ENCODE results near the gene DENND2D. TPM values are rescaled to one million over a fixed set of nuclear protein-coding genes. Genes with fewer than 3 reads are reported as not detected.
A peak's percentile ranks its signal among the peaks of the same experiment; 100 is the strongest.

Gene DENND2D
- total and polyA plus RNA-seq, 9 of the 15 experiments (the other 6 are each of a cell fraction or from before 2014, with no cell fraction given), result 0.08 to 0.44 (median 0.13) TPM; not detected in 6

- TF ChIP-seq, protein P1, sequence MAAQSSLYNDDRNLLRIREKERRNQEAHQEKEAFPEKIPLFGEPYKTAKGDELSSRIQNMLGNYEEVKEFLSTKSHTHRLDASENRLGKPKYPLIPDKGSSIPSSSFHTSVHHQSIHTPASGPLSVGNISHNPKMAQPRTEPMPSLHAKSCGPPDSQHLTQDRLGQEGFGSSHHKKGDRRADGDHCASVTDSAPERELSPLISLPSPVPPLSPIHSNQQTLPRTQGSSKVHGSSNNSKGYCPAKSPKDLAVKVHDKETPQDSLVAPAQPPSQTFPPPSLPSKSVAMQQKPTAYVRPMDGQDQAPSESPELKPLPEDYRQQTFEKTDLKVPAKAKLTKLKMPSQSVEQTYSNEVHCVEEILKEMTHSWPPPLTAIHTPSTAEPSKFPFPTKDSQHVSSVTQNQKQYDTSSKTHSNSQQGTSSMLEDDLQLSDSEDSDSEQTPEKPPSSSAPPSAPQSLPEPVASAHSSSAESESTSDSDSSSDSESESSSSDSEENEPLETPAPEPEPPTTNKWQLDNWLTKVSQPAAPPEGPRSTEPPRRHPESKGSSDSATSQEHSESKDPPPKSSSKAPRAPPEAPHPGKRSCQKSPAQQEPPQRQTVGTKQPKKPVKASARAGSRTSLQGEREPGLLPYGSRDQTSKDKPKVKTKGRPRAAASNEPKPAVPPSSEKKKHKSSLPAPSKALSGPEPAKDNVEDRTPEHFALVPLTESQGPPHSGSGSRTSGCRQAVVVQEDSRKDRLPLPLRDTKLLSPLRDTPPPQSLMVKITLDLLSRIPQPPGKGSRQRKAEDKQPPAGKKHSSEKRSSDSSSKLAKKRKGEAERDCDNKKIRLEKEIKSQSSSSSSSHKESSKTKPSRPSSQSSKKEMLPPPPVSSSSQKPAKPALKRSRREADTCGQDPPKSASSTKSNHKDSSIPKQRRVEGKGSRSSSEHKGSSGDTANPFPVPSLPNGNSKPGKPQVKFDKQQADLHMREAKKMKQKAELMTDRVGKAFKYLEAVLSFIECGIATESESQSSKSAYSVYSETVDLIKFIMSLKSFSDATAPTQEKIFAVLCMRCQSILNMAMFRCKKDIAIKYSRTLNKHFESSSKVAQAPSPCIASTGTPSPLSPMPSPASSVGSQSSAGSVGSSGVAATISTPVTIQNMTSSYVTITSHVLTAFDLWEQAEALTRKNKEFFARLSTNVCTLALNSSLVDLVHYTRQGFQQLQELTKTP (IDR thresholded peaks at IDR 0.05; ENCODE audit: low read depth in 1 of 2, partially characterized antibody in 2 of 2), result peak; percentile 48 to 66
- TF ChIP-seq GATAD2B (IDR thresholded peaks at IDR 0.05; ENCODE audit: borderline replicate concordance), result peak; percentile 53; the same call in 1 of the 2 replicates
- TF ChIP-seq NEUROD1 (IDR thresholded peaks at IDR 0.05; ENCODE audit: borderline replicate concordance, low read depth, low read length, partially characterized antibody), result peak; percentile 75
- TF ChIP-seq, protein P2, sequence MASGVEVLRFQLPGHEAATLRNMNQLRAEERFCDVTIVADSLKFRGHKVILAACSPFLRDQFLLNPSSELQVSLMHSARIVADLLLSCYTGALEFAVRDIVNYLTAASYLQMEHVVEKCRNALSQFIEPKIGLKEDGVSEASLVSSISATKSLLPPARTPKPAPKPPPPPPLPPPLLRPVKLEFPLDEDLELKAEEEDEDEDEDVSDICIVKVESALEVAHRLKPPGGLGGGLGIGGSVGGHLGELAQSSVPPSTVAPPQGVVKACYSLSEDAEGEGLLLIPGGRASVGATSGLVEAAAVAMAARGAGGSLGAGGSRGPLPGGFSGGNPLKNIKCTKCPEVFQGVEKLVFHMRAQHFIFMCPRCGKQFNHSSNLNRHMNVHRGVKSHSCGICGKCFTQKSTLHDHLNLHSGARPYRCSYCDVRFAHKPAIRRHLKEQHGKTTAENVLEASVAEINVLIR (CRISPR knock-in tag; IDR thresholded peaks at IDR 0.05), result peak; percentile 61; the same call in 1 of the 2 replicates
- TF ChIP-seq, protein P3, sequence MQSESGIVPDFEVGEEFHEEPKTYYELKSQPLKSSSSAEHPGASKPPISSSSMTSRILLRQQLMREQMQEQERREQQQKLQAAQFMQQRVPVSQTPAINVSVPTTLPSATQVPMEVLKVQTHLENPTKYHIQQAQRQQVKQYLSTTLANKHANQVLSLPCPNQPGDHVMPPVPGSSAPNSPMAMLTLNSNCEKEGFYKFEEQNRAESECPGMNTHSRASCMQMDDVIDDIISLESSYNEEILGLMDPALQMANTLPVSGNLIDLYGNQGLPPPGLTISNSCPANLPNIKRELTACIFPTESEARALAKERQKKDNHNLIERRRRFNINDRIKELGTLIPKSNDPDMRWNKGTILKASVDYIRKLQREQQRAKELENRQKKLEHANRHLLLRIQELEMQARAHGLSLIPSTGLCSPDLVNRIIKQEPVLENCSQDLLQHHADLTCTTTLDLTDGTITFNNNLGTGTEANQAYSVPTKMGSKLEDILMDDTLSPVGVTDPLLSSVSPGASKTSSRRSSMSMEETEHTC (IDR thresholded peaks at IDR 0.05), result peak; percentile 79; the same call in 1 of the 2 replicates
- TF ChIP-seq NONO (IDR thresholded peaks at IDR 0.05; ENCODE audit: low read depth in 2 of 2, low read length in 1 of 2), result peak in 1 of 2 experiments; percentile 93; a peak in 1 of 4 replicates
- TF ChIP-seq KHSRP (IDR thresholded peaks at IDR 0.05), result peak; percentile 90; the same call in 1 of the 2 replicates
- peak; percentile 22; the same call in 1 of the 2 replicates for TF ChIP-seq REST (IDR thresholded peaks at IDR 0.05; ENCODE audit: borderline replicate concordance)
- no peak for TF ChIP-seq REST (CRISPR knock-in tag; IDR thresholded peaks at IDR 0.05; ENCODE audit: low read depth)
Observed at GRCh38 chr1:111161843-111162487, 38.5 kb downstream of the DENND2D start (continued).

Data from K562 (cell line).